Activated naive CD8-positive, alpha-beta T cell treated with anti-CD3 and anti-CD28 coated beads for 36 hours (primary cell): ENCODE data around the gene ZNF580. TPM values are rescaled to one million over a fixed set of nuclear protein-coding genes. Genes with fewer than 3 reads are reported as not detected.

Experiments
- DNase-seq: peaks from one replicate; pipeline ENCODE4 v3.0.0; 2021
- H3K27ac Mint-ChIP-seq: one replicate; pipeline ENCODE4 v1.8.0; 2022; ENCODE audit warnings: mild to moderate bottlenecking, moderate library complexity, mixed read lengths
- H3K27me3 Mint-ChIP-seq: one replicate; pipeline ENCODE4 v1.8.0; 2022; ENCODE audit warnings: mild to moderate bottlenecking, mixed read lengths
- H3K36me3 Mint-ChIP-seq: one replicate; pipeline ENCODE4 v1.8.0; 2021; ENCODE audit warnings: mild to moderate bottlenecking, mixed read lengths
- H3K4me1 Mint-ChIP-seq: one replicate; pipeline ENCODE4 v1.8.0; 2021; ENCODE audit warnings: mixed read lengths
- H3K4me3 Mint-ChIP-seq: one replicate; pipeline ENCODE4 v1.8.0; 2022; ENCODE audit warnings: mild to moderate bottlenecking, moderate library complexity, mixed read lengths
- H3K9me3 Mint-ChIP-seq: one replicate; pipeline ENCODE4 v1.8.0; 2022; ENCODE audit warnings: mixed read lengths
- total RNA-seq, 2 experiments: library from RNA; stranded (reverse); gene quantifications; one replicate each; pipeline ENCODE4 v1.2.3, GENCODE V29; 2021

ZNF580 gene
- total RNA-seq, 2 experiments from 2014 or later = 29.6 to 30.6 TPM

DNA sequence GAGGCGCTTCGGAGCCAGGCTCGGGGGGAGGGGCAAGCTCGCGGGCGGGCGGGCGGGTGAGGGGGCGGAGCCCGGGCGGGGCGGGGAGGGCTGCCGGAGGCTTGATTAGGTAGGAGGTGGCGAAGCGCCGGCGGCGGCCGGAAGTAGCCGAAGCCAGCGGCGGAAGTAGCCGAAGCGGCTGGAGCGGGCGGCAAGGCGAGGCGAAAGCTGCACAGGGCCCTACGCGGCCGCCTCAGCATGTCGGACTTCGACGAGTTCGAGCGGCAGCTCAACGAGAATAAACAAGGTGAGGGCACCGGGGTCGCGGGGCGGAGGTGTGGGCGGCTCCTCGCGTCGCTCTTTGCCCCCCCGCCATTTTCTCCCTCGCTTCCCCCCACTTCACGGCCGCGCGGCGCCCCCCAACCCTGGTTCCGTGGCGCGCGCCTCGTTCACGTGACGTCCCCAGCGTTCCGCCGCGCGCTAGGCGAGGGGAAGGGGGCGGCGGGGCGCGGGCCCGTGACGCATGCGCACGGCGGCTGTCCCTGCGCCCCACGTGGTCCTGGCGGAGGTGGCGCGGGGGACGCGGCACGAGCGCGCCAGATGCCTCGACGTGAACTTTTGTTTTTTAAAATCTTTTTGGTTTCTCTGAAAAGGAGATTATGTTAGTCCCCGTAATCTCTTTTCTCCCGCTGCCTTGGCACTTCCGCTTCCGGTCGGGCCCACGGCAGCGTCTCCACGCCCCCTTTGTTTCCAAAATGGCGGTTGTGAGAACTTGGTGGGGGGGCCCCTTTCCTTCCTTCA is 14.3 kb downstream of the ZNF580 start, which contains the start of gene U2AF2:
Gene U2AF2 (plus strand): TSS at position 168 of the 780 bp plus-strand sequence. CDS start 70 bp downstream, at position 238.
- H3K27ac Mint-ChIP-seq = peak within 1 kb of the TSS; percentile 95
- peak; percentile 94 for DNase-seq
- peak within 1 kb of the TSS; percentile 85 for H3K4me3 Mint-ChIP-seq
- H3K9me3 Mint-ChIP-seq = no peaks in the 10 kb centered on the region
- peaks cover 40% of the 10 kb centered on the region for H3K36me3 Mint-ChIP-seq
- peaks cover 28% of the 10 kb centered on the region for H3K4me1 Mint-ChIP-seq
- peaks cover 5% of the 10 kb centered on the region for H3K27me3 Mint-ChIP-seq

DNA sequence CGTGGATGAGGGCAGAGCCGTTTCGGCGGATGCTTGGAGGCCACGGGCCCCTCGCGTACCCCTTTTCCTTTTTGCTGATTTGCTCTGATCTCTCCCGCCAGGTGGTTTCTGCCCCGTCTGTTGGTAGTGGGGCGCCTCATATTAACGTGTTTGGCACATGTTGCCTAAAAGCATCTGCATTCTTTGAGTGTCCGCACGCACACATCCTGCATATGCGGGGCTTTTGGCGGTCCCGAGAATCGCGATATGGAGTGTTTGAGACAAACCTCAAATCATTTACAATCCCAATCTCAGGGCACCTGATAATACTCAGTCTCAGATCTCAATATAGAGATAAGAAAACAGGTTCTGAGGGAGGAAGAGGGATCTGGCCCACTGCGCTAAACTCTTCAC is 14.8 kb downstream of the ZNF580 start:
- H3K27me3 Mint-ChIP-seq = peaks cover 5% of the 10 kb centered on the region
- peak overlapping the region; percentile 85 for H3K4me3 Mint-ChIP-seq
- no peak for DNase-seq
- H3K4me1 Mint-ChIP-seq = peaks cover 26% of the 10 kb centered on the region
- H3K9me3 Mint-ChIP-seq = no peaks in the 10 kb centered on the region
- peak overlapping the region; percentile 95 for H3K27ac Mint-ChIP-seq
- peaks cover 40% of the 10 kb centered on the region for H3K36me3 Mint-ChIP-seq

DNA sequence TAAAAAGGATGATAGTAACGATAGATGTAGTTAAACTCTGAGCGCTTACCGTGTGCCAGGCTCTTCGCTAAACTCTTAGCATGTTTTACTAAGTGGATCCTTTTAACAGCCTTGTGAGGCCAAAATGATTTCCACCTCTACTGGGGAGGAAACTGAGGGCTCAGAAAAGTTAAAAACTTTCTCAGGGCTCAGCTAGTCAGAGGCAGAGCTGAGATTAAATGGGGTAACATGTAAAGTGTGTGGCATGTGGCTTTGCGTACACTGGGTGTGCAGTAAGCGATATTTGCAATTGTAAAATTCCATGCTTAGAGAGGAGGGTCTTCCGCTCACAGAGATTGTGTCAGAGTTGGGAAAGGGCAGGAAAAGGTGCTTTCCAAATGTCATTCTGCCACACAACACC is 15.8 kb downstream of the ZNF580 start:
- Mint-ChIP-seq H3K9me3 (no peaks in the 10 kb centered on the region), H3K36me3 (peaks cover 39% of the 10 kb centered on the region), H3K4me1 (peaks cover 26% of the 10 kb centered on the region), H3K4me3 (peak overlapping the region; percentile 85), H3K27ac (peak overlapping the region; percentile 95), H3K27me3 (peaks cover 5% of the 10 kb centered on the region)
- no peak for DNase-seq

DNA sequence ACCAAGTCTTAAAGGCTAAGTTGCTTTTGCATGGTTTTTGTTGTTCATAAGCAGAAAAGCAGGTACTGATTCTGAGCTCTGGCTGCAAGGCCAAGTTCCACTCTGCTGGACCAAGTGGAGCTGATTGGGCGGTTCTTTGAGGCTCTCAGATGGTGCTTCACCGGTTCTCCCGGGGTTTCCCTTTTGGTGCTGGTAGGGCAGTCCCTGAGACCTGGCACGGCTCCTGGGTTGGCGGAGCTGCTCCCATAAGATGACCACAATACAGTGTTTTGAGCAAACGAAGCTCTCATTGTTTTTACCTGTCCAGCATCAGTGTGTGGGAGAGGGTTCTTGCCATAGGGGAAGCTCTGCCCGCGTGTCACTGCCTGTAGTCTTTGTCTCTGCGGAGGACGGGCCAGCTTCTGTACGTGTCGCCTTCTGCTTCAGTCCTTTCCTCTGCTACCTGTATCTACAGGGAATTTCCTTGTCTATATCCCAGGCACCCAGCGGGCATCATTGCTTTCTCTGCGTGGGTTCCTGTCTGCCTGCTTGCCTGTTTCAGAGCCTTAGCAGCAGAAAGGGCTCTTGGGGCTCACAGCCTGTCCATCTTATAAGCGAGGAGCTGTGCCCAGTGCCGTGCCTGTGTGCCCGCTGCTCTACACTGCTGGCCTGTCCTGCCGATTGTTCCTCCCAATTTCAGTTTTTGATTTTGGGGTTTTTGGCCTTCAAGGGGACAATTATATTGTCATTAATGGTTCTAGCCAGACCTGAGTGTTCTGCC is 16.4 kb downstream of the ZNF580 start:
- H3K4me3 Mint-ChIP-seq = peak overlapping the region; percentile 85
- H3K4me1 Mint-ChIP-seq = peaks cover 30% of the 10 kb centered on the region
- peak overlapping the region; percentile 95 for H3K27ac Mint-ChIP-seq
- DNase-seq = no peak
- peaks cover 5% of the 10 kb centered on the region for H3K27me3 Mint-ChIP-seq
- peaks cover 42% of the 10 kb centered on the region for H3K36me3 Mint-ChIP-seq
- no peaks in the 10 kb centered on the region for H3K9me3 Mint-ChIP-seq

DNA sequence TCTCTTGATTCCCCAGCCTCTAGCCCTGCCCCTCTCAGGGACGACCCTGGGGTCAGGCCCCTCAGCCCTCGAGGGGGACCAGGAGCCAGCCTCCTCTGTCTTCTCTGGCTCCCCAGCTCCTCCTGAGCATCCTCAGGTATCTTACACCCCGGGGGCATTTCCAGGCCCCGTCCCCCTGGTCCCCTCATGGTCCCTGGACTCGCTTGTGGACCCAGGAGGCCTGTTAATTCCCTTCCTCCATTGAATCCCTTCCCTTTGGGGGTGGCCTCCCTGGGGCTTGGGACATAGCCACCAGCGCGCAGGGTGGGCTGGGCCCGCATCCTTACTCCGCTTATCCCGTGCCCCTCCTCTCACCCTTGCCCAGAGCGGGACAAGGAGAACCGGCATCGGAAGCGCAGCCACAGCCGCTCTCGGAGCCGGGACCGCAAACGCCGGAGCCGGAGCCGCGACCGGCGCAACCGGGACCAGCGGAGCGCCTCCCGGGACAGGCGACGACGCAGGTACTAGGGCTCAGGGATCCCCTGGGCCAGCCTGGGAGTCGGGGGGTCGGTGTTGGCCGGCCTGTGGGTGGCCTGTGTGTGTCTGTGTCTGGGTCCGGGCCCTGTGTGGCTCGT is 18.2 kb downstream of the ZNF580 start:
- Mint-ChIP-seq H3K9me3 (no peaks in the 10 kb centered on the region), H3K27me3 (peaks cover 2% of the 10 kb centered on the region), H3K4me1 (peaks cover 35% of the 10 kb centered on the region), H3K27ac (peak overlapping the region; percentile 79), H3K36me3 (peaks cover 54% of the 10 kb centered on the region), H3K4me3 (no peak overlapping the region)
- no peak for DNase-seq

DNA sequence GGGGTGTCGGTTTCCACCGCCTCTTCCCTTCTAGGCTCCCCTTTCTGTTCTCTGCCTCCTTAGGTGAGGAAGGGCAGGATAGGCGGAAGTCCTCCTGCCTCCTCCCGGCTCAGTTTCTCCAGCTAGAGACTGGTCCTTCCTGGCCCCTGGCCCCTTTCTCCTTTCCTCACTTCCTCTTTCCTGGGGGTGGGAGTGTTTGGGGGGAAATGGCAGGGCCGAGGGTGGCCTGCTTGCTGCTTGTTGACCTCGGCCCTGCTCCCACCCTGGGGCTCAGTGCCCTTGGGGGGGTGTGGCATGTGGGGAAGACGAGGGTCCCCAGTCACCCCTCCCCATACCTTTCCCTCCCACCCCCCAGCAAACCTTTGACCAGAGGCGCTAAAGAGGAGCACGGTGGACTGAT is 19.0 kb downstream of the ZNF580 start:
- Mint-ChIP-seq H3K9me3 (no peaks in the 10 kb centered on the region), H3K4me1 (peaks cover 35% of the 10 kb centered on the region), H3K27ac (peak overlapping the region; percentile 79), H3K27me3 (no peaks in the 10 kb centered on the region), H3K4me3 (peak overlapping the region; percentile 54), H3K36me3 (peaks cover 54% of the 10 kb centered on the region)
- DNase-seq = no peak

DNA sequence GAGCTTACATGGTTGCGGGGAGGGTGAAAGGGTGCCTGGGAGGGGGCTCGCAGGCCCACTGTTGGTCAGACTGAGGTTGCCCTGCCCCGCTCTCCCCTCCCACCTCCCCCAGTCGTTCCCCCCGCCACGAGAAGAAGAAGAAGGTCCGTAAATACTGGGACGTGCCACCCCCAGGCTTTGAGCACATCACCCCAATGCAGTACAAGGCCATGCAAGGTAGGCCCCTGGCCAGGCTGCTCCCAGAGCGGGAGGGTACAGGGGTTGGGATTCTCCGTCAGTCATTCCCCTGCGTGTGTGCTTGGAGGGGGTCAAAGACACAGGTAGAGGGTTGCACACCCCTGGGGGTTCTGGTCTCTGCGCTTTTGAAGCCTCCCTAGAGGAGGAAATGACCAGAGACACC is 19.6 kb downstream of the ZNF580 start:
- H3K27ac Mint-ChIP-seq = peak overlapping the region; percentile 42

DNA sequence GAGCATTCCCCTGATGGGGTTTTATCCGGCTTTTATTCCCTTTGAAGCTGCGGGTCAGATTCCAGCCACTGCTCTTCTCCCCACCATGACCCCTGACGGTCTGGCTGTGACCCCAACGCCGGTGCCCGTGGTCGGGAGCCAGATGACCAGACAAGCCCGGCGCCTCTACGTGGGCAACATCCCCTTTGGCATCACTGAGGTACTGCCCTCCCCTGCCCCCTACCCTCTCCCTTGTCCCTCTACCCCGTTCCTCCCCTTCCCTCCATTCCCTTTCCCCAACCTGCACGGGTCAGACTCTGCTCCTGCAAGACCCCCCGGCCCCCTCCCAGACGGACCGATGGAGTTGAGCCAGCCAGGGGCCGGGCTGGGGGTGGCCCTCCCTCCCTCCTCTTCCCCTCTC is 20.2 kb downstream of the ZNF580 start:
- peaks cover 50% of the 10 kb centered on the region for H3K36me3 Mint-ChIP-seq
- H3K27ac Mint-ChIP-seq = no peak overlapping the region
- H3K9me3 Mint-ChIP-seq = no peaks in the 10 kb centered on the region
- no peak overlapping the region for H3K4me3 Mint-ChIP-seq
- peaks cover 37% of the 10 kb centered on the region for H3K4me1 Mint-ChIP-seq
- H3K27me3 Mint-ChIP-seq = no peaks in the 10 kb centered on the region
- no peak for DNase-seq

More for the DNA sequence above, 19.6 kb downstream of the ZNF580 start:
- Mint-ChIP-seq H3K27me3 (no peaks in the 10 kb centered on the region), H3K9me3 (no peaks in the 10 kb centered on the region), H3K4me3 (no peak overlapping the region), H3K36me3 (peaks cover 53% of the 10 kb centered on the region), H3K4me1 (peaks cover 35% of the 10 kb centered on the region)
- no peak for DNase-seq

DNA sequence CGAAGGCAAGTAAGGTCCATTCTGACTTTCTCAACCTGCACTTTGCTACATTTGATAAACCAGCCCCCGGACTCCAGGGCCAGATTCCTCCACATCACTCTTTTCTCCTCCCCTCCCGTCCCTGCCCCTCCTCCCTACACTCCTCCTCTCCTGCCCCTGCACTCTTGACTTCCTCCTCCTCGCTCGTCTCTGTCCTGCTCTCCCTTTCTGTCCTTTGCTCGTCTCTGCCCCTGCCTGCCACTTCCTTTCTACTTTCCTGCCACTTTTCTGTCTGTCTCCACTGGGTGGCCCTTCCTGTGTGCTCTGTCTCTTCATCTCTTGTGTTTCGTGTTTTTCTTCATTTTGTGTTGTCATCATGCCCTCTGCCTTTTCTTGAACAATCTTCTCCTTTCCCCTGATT is 21.0 kb downstream of the ZNF580 start:
- Mint-ChIP-seq H3K4me1 (peaks cover 37% of the 10 kb centered on the region), H3K36me3 (peaks cover 42% of the 10 kb centered on the region), H3K4me3 (no peak overlapping the region), H3K27ac (peak overlapping the region; percentile 47), H3K9me3 (no peaks in the 10 kb centered on the region), H3K27me3 (no peaks in the 10 kb centered on the region)
- no peak for DNase-seq

DNA sequence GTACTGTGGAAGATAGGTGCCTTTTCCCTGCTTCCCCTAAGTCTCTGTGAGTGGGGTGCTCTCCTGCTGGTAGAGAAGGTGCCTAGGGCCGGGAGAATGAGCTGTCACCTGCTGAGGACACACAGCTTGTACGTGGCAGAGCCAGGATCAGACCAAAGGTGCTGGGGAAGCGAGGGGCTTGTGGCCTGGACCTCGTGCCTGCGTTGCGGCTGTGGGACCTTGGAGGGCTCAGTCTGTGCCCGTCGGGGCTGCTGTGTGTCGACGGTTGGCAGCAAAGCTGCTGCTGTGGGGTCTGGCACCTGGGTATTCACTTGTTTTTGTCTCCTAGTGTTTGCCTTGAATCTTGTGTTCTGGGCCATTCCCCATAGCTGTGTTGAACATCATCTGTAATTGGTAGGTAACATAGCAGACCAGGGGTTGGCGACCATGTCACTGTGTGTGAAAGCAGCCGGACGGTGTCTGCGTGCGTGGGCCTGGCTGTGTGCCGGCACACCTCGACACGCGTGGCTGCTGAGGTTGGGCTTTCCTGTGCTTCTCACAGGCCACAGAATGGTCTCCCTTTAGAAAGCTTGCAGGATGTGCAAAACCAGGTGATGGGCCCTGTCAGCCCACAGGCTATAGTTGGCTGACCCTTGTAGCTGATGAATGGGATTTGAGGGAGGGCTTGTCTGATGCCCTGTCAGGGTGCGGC is 23.2 kb downstream of the ZNF580 start:
- Mint-ChIP-seq H3K27ac (no peak overlapping the region), H3K36me3 (peaks cover 29% of the 10 kb centered on the region)

DNA sequence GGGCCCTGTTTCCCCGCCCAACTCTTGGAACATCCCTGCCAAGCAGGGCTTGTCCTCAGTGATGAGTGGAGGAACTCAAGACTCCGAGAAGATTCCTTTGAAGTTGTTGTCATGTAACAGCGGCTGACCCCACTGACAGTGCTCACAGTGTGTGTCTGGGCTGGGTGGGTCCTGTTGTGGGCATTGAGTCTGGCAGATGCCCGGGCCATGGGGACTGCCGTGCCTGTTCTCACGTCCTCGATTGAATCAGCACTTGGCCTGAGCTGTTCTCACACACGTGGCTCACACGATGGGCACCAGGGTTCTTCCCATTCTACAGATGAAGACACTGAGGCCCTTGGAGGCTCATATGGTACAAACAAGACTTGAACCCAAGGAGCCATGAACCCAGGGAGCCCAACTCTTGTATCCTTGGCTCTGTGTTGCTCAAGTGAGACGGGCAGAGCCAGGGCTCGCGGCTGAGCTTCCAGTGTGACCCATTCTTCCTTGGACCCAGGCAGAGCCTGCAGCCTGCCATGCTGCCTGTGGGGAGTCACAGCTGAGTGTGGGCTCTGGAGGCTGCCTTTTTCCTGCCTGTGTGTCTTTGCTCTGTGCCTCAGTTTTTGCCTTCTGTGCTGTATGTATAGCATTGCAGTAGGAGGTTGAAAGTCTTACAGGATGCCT is 25.7 kb downstream of the ZNF580 start:
- DNase-seq = no peak
- Mint-ChIP-seq H3K9me3 (no peaks in the 10 kb centered on the region), H3K27ac (no peak overlapping the region), H3K36me3 (peaks cover 25% of the 10 kb centered on the region), H3K4me1 (peaks cover 41% of the 10 kb centered on the region), H3K4me3 (no peak overlapping the region), H3K27me3 (no peaks in the 10 kb centered on the region)

More for the DNA sequence above, 23.2 kb downstream of the ZNF580 start:
- Mint-ChIP-seq H3K9me3 (no peaks in the 10 kb centered on the region), H3K4me1 (peaks cover 31% of the 10 kb centered on the region), H3K4me3 (no peak overlapping the region), H3K27me3 (no peaks in the 10 kb centered on the region)
- no peak for DNase-seq

DNA sequence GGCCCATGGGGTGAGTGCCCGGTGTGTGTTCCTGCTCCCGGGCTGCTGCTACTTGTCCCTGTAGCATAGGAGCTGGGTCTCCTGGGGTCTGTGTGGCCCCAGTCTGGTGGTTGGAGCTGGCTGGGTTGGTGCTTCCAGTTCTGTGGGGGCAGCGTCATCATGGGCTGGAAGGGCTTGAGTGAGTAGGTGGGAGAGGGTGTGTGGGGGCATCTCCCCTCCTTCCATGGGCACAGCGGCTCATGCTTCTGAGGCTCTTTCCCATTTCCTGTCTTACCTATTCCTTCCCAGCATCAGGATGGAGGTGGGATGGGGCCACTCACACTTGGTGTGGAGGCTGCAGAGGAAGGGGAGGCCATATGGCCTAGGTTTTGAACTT is 26.2 kb downstream of the ZNF580 start:
- no peak for DNase-seq
- H3K27me3 Mint-ChIP-seq = no peaks in the 10 kb centered on the region
- H3K4me1 Mint-ChIP-seq = peaks cover 38% of the 10 kb centered on the region
- peak overlapping the region; percentile 12 for H3K27ac Mint-ChIP-seq
- H3K9me3 Mint-ChIP-seq = no peaks in the 10 kb centered on the region
- H3K36me3 Mint-ChIP-seq = peaks cover 20% of the 10 kb centered on the region
- no peak overlapping the region for H3K4me3 Mint-ChIP-seq

DNA sequence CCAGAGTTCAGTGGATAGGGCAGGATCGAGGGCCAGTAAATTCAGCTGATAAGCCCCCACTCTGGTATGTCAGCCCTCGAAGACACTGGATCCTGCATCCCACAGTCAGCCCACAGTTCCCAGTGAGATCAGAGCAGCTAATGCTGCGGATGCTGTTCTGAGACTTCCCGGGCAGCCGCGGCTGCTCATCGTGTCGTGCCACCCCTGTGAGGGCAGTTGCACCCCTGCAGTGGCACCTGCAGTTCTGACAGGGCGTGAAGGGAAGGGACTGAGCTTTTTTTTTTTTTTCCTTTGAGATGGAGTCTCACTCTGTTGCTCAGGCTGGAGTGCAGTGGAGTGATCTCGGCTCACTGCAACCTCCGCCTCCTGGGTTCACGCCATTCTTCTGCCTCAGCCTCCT is 26.7 kb downstream of the ZNF580 start:
- H3K27me3 Mint-ChIP-seq = no peaks in the 10 kb centered on the region
- DNase-seq = no peak
- peaks cover 41% of the 10 kb centered on the region for H3K4me1 Mint-ChIP-seq
- H3K27ac Mint-ChIP-seq = peak overlapping the region; percentile 12
- peaks cover 21% of the 10 kb centered on the region for H3K36me3 Mint-ChIP-seq
- no peak overlapping the region for H3K4me3 Mint-ChIP-seq
- H3K9me3 Mint-ChIP-seq = no peaks in the 10 kb centered on the region

DNA sequence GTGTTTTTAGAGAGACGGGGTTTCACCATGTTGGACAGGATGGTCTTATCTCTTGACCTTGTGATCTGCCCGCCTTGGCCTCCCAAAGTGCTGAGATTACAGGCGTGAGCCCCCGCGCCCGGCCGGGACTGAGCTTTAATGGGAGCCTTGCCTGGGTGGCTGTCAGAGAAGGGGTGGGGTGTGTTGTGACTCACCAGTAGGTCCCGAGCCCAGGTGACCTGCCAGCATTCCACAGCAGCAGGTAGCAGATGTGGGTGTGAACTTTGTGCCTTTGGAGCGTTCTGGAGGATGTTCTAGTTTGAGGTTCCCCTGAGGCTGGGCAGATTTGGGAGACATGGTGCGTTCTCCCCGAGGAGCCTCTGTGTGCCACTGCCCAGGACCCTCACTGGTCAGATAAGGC is 27.2 kb downstream of the ZNF580 start:
- H3K4me3 Mint-ChIP-seq = no peak overlapping the region
- H3K36me3 Mint-ChIP-seq = peaks cover 17% of the 10 kb centered on the region
- peaks cover 38% of the 10 kb centered on the region for H3K4me1 Mint-ChIP-seq
- H3K9me3 Mint-ChIP-seq = no peaks in the 10 kb centered on the region
- H3K27ac Mint-ChIP-seq = peak overlapping the region; percentile 58
- H3K27me3 Mint-ChIP-seq = no peaks in the 10 kb centered on the region
- DNase-seq = no peak
